PFSK-1 (cell line): ENCODE data around the gene SASH1.

ENCODE experiments used
- FOXP2 ChIP-seq: optimal IDR thresholded peaks from 2 replicates; pipeline ENCODE3; 2011; ENCODE audit warnings: borderline replicate concordance, control low read depth, inconsistent platforms; ENCODE audit not compliant: insufficient read depth; ENCODE audit errors: extremely low read length, extremely low read depth
- POLR2AphosphoS5 ChIP-seq: IDR thresholded peaks from 2 replicates; pipeline ENCODE4 v1.6.1; 2012; ENCODE audit warnings: low read depth, mild to moderate bottlenecking, control low read depth, low read length, moderate library complexity
- SIN3A ChIP-seq: IDR thresholded peaks from 2 replicates; pipeline ENCODE4 v1.6.1; 2012; ENCODE audit warnings: mild to moderate bottlenecking, low read length, moderate library complexity, borderline replicate concordance; ENCODE audit not compliant: insufficient read depth
- TAF1 ChIP-seq: IDR thresholded peaks from 2 replicates; pipeline ENCODE4 v1.6.1; 2012; ENCODE audit warnings: low read length, control low read depth, borderline replicate concordance; ENCODE audit not compliant: insufficient read depth
- TF ChIP-seq, protein P1 (sequence below), 2 experiments: IDR thresholded peaks; 2 replicates each; pipeline versions ENCODE4 v1.6.1 to v1.8.0; 2011 to 2012; ENCODE audit warnings: low read depth in 2 of 2, low read length in 2 of 2, control low read depth in 1 of 2, inconsistent platforms in 1 of 2, mild to moderate bottlenecking in 1 of 2, moderate library complexity in 1 of 2; ENCODE audit not compliant: insufficient read depth in 1 of 2

Gene SASH1

DNA sequence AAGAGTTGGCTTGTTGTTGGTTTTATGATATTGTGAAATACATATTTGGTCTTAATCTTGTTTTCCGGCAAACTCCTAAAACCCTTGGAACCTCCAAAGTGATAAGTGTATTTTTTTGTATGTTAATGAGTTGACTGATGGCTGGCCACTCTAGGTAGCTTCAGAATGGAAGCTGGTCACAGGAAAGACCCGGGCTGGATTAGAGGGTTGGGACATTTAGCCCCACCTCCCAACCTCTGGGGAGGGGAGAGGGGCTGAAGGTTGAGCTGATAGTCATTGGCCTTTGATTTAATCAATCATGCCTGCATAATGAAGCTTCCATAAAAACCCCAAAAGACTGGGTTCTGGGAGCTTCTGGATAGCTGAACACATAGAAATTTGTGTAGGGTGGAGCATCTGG is 42.7 kb downstream of the SASH1 start:
- TF ChIP-seq TAF1: no peak
- no peak for TF ChIP-seq POLR2AphosphoS5
- TF ChIP-seq SIN3A: no peak

DNA sequence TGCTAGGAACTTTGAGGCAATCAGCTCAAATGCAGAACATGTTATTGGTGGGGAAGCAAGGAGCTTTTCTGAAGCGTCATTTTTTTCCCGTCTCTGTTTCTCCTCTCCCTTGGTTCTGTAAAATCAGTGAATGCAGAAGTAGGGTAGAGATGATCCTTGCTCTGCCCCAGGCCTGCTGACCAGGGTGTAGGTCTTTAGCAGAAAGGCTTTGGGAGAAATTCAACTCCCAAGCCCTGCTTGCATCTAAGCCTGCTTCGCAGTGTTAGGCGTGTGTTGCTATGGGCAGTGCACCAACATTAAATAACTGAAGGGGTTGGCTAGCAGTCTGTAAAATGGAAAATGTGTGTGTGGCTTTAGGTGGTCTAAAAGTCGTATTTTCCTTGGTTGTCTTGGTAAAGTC is 45.9 kb downstream of the SASH1 start:
- no peak for TF ChIP-seq SIN3A
- TF ChIP-seq, protein P1, sequence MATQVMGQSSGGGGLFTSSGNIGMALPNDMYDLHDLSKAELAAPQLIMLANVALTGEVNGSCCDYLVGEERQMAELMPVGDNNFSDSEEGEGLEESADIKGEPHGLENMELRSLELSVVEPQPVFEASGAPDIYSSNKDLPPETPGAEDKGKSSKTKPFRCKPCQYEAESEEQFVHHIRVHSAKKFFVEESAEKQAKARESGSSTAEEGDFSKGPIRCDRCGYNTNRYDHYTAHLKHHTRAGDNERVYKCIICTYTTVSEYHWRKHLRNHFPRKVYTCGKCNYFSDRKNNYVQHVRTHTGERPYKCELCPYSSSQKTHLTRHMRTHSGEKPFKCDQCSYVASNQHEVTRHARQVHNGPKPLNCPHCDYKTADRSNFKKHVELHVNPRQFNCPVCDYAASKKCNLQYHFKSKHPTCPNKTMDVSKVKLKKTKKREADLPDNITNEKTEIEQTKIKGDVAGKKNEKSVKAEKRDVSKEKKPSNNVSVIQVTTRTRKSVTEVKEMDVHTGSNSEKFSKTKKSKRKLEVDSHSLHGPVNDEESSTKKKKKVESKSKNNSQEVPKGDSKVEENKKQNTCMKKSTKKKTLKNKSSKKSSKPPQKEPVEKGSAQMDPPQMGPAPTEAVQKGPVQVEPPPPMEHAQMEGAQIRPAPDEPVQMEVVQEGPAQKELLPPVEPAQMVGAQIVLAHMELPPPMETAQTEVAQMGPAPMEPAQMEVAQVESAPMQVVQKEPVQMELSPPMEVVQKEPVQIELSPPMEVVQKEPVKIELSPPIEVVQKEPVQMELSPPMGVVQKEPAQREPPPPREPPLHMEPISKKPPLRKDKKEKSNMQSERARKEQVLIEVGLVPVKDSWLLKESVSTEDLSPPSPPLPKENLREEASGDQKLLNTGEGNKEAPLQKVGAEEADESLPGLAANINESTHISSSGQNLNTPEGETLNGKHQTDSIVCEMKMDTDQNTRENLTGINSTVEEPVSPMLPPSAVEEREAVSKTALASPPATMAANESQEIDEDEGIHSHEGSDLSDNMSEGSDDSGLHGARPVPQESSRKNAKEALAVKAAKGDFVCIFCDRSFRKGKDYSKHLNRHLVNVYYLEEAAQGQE (IDR thresholded peaks at IDR 0.05; ENCODE audit: insufficient read depth in 1 of 2, low read depth in 2 of 2, low read length in 2 of 2): no peak
- TF ChIP-seq FOXP2: no peak

DNA sequence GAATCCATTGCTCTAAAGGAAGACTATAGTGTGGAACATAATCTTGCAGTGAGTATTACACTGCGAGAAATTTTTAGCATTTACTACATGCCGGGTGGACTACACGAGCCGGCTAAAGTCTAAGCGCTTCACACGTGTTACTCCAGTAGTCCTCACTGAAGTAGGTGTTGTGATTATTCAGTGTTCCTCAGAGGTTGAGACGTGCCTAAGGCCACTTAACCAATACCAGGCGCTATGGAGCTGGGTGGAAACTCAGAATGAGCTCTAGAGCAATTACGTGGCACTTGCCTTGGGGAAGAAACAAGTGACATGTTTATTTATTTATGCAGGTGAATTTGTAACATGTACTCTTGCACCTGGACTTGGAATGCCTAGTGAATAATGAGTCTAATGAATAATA is 46.4 kb downstream of the SASH1 start:
- TF ChIP-seq, protein P1 (IDR thresholded peaks at IDR 0.05; ENCODE audit: insufficient read depth in 1 of 2, low read depth in 2 of 2, low read length in 2 of 2): no peak
- TF ChIP-seq FOXP2: no peak
- no peak for TF ChIP-seq POLR2AphosphoS5
- TF ChIP-seq TAF1: no peak
- no peak for TF ChIP-seq SIN3A

DNA sequence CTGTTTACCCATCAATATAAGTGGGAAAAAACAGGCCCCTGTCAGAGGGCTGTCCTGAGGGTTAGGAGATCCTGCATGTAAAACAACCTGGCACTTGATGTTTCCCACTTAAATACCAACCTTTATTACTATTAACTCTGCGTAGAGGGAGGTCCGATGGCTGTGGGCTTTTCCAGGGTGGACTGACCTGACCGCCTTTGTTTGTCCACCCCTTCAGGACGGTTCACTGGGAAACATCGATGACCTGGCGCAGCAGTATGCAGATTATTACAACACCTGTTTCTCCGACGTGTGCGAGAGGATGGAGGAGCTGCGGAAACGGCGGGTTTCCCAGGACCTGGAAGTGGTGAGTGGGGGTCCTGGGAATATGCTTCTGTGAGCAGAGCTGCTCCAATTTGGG is 47.3 kb downstream of the SASH1 start:
- TF ChIP-seq SIN3A (no peak), TAF1 (no peak), FOXP2 (no peak), POLR2AphosphoS5 (no peak)
- TF ChIP-seq, protein P1 (IDR thresholded peaks at IDR 0.05; ENCODE audit: insufficient read depth in 1 of 2, low read depth in 2 of 2, low read length in 2 of 2): no peak

DNA sequence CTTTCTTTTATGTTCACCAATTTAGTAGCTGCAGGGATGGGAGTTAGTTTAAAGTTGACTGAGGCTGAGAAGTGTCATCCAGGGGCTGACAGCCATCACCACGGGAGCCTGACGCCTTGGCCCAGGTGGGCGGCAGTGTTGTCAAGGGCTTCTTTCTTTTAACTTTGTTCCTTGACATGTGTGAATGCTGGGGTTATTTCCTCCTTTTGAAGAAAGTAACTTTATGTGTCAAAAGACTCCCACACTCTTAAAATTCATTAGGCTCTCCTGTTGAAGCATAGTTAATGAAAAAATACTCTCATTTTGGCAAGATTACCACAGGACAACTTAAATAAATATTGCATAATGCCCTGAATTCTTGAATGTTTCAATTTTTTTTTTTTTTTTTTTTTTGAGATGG is 50.0 kb downstream of the SASH1 start:
- no peak for TF ChIP-seq FOXP2
- TF ChIP-seq TAF1: no peak
- no peak for TF ChIP-seq SIN3A

DNA sequence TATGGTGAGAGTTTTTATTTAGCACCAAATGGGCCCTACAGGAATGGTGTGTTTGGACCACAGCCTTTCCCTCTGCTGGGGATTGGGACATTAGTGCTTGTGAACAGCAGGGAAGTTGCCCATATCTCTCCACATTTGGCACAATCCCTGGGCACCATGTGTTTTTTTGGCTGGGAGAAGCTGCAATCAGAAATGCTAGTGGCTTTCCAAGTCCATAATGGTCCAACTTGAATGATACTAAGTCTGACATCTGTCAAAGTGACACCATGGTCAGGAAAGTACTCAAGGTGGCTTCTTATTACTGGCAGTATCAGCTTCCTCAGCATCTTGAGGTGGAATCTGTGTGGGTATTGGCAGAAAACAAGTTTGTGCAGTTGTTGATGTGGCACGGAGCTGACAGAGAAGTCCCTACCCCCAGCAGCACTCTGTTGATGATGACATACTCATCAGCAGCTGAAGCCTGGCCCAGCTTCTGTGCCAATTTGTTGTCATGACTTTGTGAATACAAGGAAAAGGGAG is 53.0 kb downstream of the SASH1 start:
- TF ChIP-seq SIN3A (no peak), TAF1 (no peak), POLR2AphosphoS5 (no peak), FOXP2 (no peak)
- TF ChIP-seq, protein P1 (IDR thresholded peaks at IDR 0.05; ENCODE audit: insufficient read depth in 1 of 2, low read depth in 2 of 2, low read length in 2 of 2): no peak
